HCT116 (cell line): ENCODE data around the gene CASKIN2.

Experiments
- EZH2 ChIP-seq: fragments of 200-600 bp; sonication (generic); IDR thresholded peaks from 2 replicates; pipeline ENCODE4 v1.6.1; 2017; ENCODE audit warnings: antibody characterized with exemption, mixed run types
- POLR2A ChIP-seq: IDR thresholded peaks from 2 replicates; pipeline ENCODE4 v1.7.0; 2011; ENCODE audit warnings: borderline replicate concordance; ENCODE audit not compliant: insufficient read depth, insufficient read length; ENCODE audit errors: extremely low read depth
- POLR2AphosphoS5 ChIP-seq: IDR thresholded peaks from 2 replicates; pipeline ENCODE4 v1.6.1; 2011; ENCODE audit warnings: mild to moderate bottlenecking, low read depth, low read length, moderate library complexity
- RAD21 ChIP-seq: IDR thresholded peaks from 2 replicates; pipeline ENCODE4 v1.6.1; 2012; ENCODE audit warnings: low read depth, mild to moderate bottlenecking
- SIN3A ChIP-seq: IDR thresholded peaks from 2 replicates; pipeline ENCODE4 v1.6.1; 2012; ENCODE audit warnings: low read depth
- SRF ChIP-seq: IDR thresholded peaks from 2 replicates; pipeline ENCODE4 v1.6.1; 2012; ENCODE audit warnings: low read depth
- TCF7L2 ChIP-seq: IDR thresholded peaks from 2 replicates; pipeline ENCODE4 v1.7.0; 2011; ENCODE audit warnings: borderline replicate concordance, inconsistent platforms; ENCODE audit not compliant: insufficient read depth, insufficient read length; ENCODE audit errors: extremely low read depth
- ZFX ChIP-seq: fragments of 450-650 bp; IDR thresholded peaks from 2 replicates; pipeline ENCODE4 v1.6.1; 2017
- ZNF274 ChIP-seq: fragments of 200-500 bp; sonication (Bioruptor generic); IDR thresholded peaks from 2 replicates; pipeline ENCODE4 v1.6.1; 2014; ENCODE audit warnings: mild to moderate bottlenecking, low read depth, low read length, inconsistent platforms
- TF ChIP-seq, protein P1 (sequence below), 3 experiments: fragments of 200-600 bp in 1 of 3; sonication (generic) in 1 of 3; IDR thresholded peaks in 2 of 3; conservative IDR thresholded peaks in 1 of 3; 2 replicates each; pipeline ENCODE4 v1.5.1; 2012 to 2017; ENCODE audit warnings: low read depth in 2 of 3, low read length in 2 of 3, antibody characterized with exemption in 1 of 3, borderline replicate concordance in 1 of 3, control low read depth in 1 of 3, mild to moderate bottlenecking in 1 of 3, mixed read lengths in 1 of 3, mixed run types in 1 of 3, moderate library complexity in 1 of 3; ENCODE audit not compliant: insufficient read depth in 1 of 3

GRCh38 chr17:75558666-75559530, 43.6 kb upstream of the CASKIN2 start:
- TF ChIP-seq SRF (no peak), POLR2A (no peak), POLR2AphosphoS5 (no peak), ZFX (no peak), EZH2 (no peak), RAD21 (no peak), TCF7L2 (no peak), SIN3A (no peak), ZNF274 (no peak)
- TF ChIP-seq, protein P1, sequence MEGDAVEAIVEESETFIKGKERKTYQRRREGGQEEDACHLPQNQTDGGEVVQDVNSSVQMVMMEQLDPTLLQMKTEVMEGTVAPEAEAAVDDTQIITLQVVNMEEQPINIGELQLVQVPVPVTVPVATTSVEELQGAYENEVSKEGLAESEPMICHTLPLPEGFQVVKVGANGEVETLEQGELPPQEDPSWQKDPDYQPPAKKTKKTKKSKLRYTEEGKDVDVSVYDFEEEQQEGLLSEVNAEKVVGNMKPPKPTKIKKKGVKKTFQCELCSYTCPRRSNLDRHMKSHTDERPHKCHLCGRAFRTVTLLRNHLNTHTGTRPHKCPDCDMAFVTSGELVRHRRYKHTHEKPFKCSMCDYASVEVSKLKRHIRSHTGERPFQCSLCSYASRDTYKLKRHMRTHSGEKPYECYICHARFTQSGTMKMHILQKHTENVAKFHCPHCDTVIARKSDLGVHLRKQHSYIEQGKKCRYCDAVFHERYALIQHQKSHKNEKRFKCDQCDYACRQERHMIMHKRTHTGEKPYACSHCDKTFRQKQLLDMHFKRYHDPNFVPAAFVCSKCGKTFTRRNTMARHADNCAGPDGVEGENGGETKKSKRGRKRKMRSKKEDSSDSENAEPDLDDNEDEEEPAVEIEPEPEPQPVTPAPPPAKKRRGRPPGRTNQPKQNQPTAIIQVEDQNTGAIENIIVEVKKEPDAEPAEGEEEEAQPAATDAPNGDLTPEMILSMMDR (IDR thresholded peaks at IDR 0.05 in 2 of 3, conservative IDR thresholded peaks at IDR 0.05 in 1 of 3; ENCODE audit: borderline replicate concordance in 1 of 3, insufficient read depth in 1 of 3, low read depth in 2 of 3, low read length in 2 of 3): no peak
